ENCODE data around the gene HSH2D.

DNA sequence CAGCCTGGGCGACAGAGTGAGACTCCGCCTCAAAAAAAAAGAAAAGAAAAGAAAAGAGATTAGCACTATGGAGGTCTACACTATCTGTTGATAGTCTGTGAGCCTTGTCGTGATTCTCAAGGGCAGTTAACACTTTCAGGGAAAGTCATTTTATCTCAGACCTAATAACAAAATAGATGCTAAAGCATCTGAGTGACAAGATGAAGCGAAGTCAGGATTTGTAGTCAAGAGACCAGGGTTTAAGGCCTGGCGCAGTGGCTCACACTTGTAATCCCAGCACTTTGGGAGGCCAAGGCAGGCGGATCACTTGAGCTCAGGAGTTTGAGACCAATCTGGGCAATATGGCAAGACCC, 45.1 kb upstream of the HSH2D start:
- TF ChIP-seq CTCF (IDR thresholded peaks at IDR 0.05; ENCODE audit: insufficient read depth, low read length), result no peak
- no peak for TF ChIP-seq POLR2AphosphoS5 (IDR thresholded peaks at IDR 0.05; ENCODE audit: low read depth)
